Endodermal cell (in vitro differentiated cells): ENCODE data around the gene SLC16A4. TPM values are rescaled to one million over a fixed set of nuclear protein-coding genes. Genes with fewer than 3 reads are reported as not detected.

Experiments
- DNase-seq: peaks from one replicate; pipeline ENCODE4 v3.0.0-alpha.2; 2017
- H3K27ac ChIP-seq: 2 replicates; pipeline ENCODE4 v1.5.1; 2013; ENCODE audit warnings: mild to moderate bottlenecking, low read depth, low read length, moderate library complexity
- H3K27me3 ChIP-seq: 2 replicates; pipeline ENCODE4 v1.6.1; 2013; ENCODE audit warnings: mild to moderate bottlenecking, low read length, moderate library complexity; ENCODE audit not compliant: insufficient read depth, control insufficient read depth, poor library complexity, severe bottlenecking
- H3K36me3 ChIP-seq: 2 replicates; pipeline ENCODE4 v1.7.0; 2013; ENCODE audit warnings: mild to moderate bottlenecking, low read length, moderate library complexity; ENCODE audit not compliant: control insufficient read depth, insufficient read depth
- H3K4me1 ChIP-seq: one replicate; pipeline ENCODE4 v1.7.0; 2013; ENCODE audit warnings: low read length; ENCODE audit not compliant: control insufficient read depth, insufficient read depth
- H3K4me3 ChIP-seq: 2 replicates; pipeline ENCODE4 v1.5.1; 2013; ENCODE audit warnings: mild to moderate bottlenecking, low read length, moderate library complexity
- H3K9ac ChIP-seq: 2 replicates; pipeline ENCODE4 v1.6.1; 2013; ENCODE audit warnings: mild to moderate bottlenecking, low read length, moderate library complexity; ENCODE audit not compliant: poor library complexity, severe bottlenecking; ENCODE audit errors: extremely low read depth
- H3K9me3 ChIP-seq: 2 replicates; pipeline ENCODE4 v1.6.1; 2013; ENCODE audit warnings: mild to moderate bottlenecking, low read length, moderate library complexity; ENCODE audit not compliant: control insufficient read depth
- H3K27ac Mint-ChIP-seq: 2 replicates; pipeline ENCODE4 v1.8.0; 2020; ENCODE audit warnings: mixed read lengths
- H3K27me3 Mint-ChIP-seq: 2 replicates; pipeline ENCODE4 v1.8.0; 2021; ENCODE audit warnings: mild to moderate bottlenecking, mixed read lengths; ENCODE audit not compliant: insufficient read depth
- H3K36me3 Mint-ChIP-seq: 2 replicates; pipeline ENCODE4 v1.8.0; 2020; ENCODE audit warnings: low read depth, mixed read lengths
- H3K4me1 Mint-ChIP-seq: 2 replicates; pipeline ENCODE4 v1.8.0; 2020; ENCODE audit warnings: mixed read lengths
- H3K4me3 Mint-ChIP-seq: 2 replicates; pipeline ENCODE4 v1.8.0; 2020; ENCODE audit warnings: mild to moderate bottlenecking, moderate library complexity, mixed read lengths
- H3K9me3 Mint-ChIP-seq: 2 replicates; pipeline ENCODE4 v1.8.0; 2020; ENCODE audit warnings: mild to moderate bottlenecking, mixed read lengths
- CTCF ChIP-seq: fragments of 200-600 bp; sonication (generic); conservative IDR thresholded peaks from 2 replicates; pipeline ENCODE4 v1.5.0; 2021; ENCODE audit warnings: antibody characterized with exemption, mild to moderate bottlenecking
- WGBS, 2 experiments: methylation state at CpG; one replicate each; pipeline versions ENCODE4 v1.1.5 to v1.1.7; 2013; ENCODE audit warnings: missing lambda C conversion rate in 2 of 2, mixed read lengths in 1 of 2; ENCODE audit not compliant: insufficient coverage in 1 of 2, insufficient read length in 1 of 2; 5-methylcytosine and 5-hydroxymethylcytosine counted together
- total RNA-seq, 2 donors: library from RNA; stranded (reverse); fragmentation: NEBNext Ultra II Directional in 1 of 2; extraction: Animal tissue kit (Norgen Biotek cat#: 25700) in 1 of 2; gene quantifications; 2 replicates in 1 of 2; 3 replicates in 1 of 2; pipeline ENCODE4 v1.2.1, GENCODE V29; 2021

SLC16A4 gene
- total RNA-seq, 2 donors from 2014 or later, result 0.55 to 0.86 TPM

DNA sequence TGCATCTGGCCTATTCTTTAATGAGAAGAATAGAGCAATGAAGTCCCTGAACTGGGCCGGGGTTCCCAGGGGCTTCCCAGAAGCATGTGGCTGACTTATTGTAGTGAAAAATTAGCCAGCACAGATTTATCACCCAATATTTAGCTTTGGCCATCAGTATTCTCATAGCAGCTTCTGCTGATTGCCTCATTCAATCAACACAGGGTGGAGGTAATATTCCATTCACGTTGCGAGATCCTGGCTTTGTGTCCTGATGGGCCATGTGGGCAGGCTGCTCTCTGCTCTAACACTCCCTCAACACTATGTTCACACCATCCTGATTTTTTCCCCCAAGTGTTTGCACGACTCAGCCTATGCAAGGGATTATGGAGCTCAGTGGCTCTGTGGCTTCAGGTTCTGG lies 38.1 kb upstream of the SLC16A4 start:
- no peak for TF ChIP-seq CTCF
- Histone ChIP-seq H3K27me3 (no peaks in the 10 kb centered on the region), H3K4me3 (no peak overlapping the region), H3K9me3 (no peaks in the 10 kb centered on the region), H3K4me1 (peaks cover under 1% of the 10 kb centered on the region), H3K36me3 (no peaks in the 10 kb centered on the region), H3K27ac (no peak overlapping the region), H3K9ac (no peak overlapping the region)
- Mint-ChIP-seq H3K27me3 (no peaks in the 10 kb centered on the region), H3K27ac (no peak overlapping the region), H3K36me3 (no peaks in the 10 kb centered on the region), H3K4me1 (peaks cover 19% of the 10 kb centered on the region), H3K9me3 (no peaks in the 10 kb centered on the region), H3K4me3 (no peak overlapping the region)
- no peak for DNase-seq
- WGBS, 2 experiments, result 87 to 100% methylated on average over 3 to 4 of the region's 4 CpGs

DNA sequence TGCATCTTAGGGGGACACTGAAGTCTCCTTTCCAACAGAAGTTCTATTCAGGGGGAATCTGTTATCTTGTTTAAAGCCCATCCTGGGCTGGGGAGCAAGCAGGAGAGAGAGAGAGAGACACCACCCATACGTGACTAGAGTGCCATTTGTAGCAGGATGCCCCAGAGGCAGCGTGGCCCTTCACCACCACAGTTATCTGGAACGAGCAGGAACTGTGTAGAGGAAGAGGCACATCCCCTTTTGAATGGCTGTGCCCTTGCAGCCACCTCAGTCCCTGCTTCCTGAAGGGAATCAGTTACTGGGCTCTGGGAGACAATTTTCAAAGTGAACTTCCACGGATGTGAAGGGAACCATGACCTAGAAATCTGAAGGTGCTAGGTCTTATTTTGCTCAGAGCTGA lies 36.0 kb upstream of the SLC16A4 start:
- peaks cover 7% of the 10 kb centered on the region for H3K4me1 Mint-ChIP-seq
- H3K9me3 Mint-ChIP-seq, result no peaks in the 10 kb centered on the region
- no peaks in the 10 kb centered on the region for H3K9me3 ChIP-seq
- H3K4me3 Mint-ChIP-seq, result no peak overlapping the region
- H3K9ac ChIP-seq, result no peak overlapping the region
- 77 to 89% methylated on average over 3 to 4 of the region's 4 CpGs for WGBS, 2 experiments
- no peak for DNase-seq
- H3K27ac ChIP-seq, result no peak overlapping the region
- H3K4me1 ChIP-seq, result no peaks in the 10 kb centered on the region
- TF ChIP-seq CTCF, result no peak
- H3K36me3 Mint-ChIP-seq, result no peaks in the 10 kb centered on the region
- no peaks in the 10 kb centered on the region for H3K36me3 ChIP-seq
- no peak overlapping the region for H3K27ac Mint-ChIP-seq
- no peaks in the 10 kb centered on the region for H3K27me3 ChIP-seq
- no peaks in the 10 kb centered on the region for H3K27me3 Mint-ChIP-seq
- no peak overlapping the region for H3K4me3 ChIP-seq

DNA sequence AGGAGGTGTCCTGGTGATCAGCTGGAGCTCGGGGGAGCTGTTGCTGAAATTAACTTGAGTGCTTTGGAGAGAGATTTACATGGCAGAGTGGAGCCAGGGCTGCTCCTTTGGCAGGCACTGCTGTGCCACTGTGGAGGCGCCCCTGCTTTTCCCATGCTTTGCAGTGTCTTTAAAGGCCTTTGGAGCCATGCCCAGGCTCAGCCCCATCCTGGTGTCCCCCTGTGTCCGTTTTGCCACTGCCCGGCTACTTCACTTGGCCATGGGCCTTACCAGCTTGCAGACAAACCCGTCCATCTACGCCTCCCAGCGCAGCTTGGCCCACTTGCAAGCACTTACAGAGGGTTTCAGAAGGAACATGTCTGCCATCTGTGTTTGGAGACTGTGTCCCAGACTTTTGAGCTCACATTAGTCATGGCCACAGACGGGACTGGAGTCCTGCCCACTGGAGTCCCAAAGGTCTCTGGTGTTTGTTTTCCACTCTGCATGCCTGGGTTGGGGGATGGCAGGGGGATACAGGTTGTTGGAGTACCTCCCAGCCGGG lies 34.9 kb upstream of the SLC16A4 start:
- DNase-seq, result no peak

More for the DNA sequence above, 34.9 kb upstream of the SLC16A4 start:
- TF ChIP-seq CTCF, result no peak
- Histone ChIP-seq H3K9ac (no peak overlapping the region), H3K27me3 (no peaks in the 10 kb centered on the region), H3K27ac (no peak overlapping the region), H3K36me3 (no peaks in the 10 kb centered on the region), H3K4me3 (no peak overlapping the region), H3K9me3 (peaks cover 11% of the 10 kb centered on the region), H3K4me1 (no peaks in the 10 kb centered on the region)
- H3K27ac Mint-ChIP-seq, result no peak overlapping the region
- H3K27me3 Mint-ChIP-seq, result no peaks in the 10 kb centered on the region
- no peak overlapping the region for H3K4me3 Mint-ChIP-seq
- 82 to 96% methylated on average over 4 to 9 of the region's 9 CpGs for WGBS, 2 experiments
- no peaks in the 10 kb centered on the region for H3K36me3 Mint-ChIP-seq
- peaks cover 7% of the 10 kb centered on the region for H3K9me3 Mint-ChIP-seq
- H3K4me1 Mint-ChIP-seq, result peaks cover 5% of the 10 kb centered on the region
